Measurements from ENCODE around the gene HYAL1.
A peak's percentile ranks its signal among the peaks of the same experiment; 100 is the strongest.

The HYAL1 gene

DNA sequence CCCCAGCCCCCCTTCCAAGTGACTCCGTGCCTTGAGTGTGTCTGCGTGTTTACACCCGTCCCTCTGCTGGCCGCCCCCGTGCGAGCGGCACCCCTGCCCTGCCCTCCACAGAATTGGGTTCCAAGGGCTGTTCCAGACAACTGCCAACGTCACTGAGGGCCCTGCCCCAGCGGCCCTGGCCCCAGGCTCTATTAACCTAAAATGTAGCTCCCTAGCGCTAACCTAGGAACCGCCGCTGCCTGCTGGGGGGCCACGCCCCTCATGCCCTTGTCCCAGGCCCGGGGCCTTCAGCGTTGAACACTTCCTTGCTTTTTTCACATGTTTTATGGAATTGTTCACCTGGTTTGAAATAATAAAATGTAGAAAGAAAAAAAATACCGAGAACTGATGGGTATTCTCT, 44.4 kb downstream of the HYAL1 start:
- DNase-seq: no peak

DNA sequence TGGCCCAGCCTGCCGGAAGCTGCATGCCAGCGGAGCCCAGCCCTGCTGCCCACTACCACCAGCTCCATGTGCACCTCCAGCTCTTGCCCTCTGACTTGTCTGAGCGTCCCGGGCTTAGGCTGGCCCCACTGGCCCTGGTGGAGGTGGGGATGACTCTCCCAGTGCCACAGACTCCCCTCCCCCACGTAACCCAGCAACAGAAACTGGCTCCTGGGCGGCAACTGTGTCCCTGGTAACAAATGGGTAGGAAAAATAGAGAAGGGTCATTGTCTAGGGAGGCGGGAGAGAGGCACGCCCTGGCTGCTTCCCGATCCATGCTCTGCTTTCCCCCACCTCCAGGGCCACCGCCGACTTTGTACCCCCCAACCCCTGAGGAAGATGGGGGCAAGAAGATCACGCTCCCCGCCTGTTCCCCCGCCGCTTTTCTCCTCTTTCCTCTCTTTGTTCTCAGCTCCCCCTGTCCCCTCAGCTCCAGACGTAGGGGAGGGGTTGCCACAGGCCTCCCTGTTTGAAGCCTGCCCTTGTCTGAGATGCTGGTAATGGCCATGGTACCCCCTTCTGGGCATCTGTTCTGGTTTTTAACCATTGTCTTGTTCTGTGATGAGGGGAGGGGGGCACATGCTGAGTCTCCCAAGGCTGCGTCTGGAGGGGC, 45.2 kb downstream of the HYAL1 start:
- peak; percentile 33 to 73 for DNase-seq

GRCh38 chr3:50256978-50257890, 46.1 kb downstream of the HYAL1 start:
- DNase-seq: peak in 1 of 2 experiments; percentile 45

GRCh38 chr3:50255251-50255615, 48.1 kb downstream of the HYAL1 start:
- DNase-seq: peak in 1 of 2 experiments; percentile 79

GRCh38 chr3:50254577-50255250, 48.7 kb downstream of the HYAL1 start:
- DNase-seq: no peak

DNA sequence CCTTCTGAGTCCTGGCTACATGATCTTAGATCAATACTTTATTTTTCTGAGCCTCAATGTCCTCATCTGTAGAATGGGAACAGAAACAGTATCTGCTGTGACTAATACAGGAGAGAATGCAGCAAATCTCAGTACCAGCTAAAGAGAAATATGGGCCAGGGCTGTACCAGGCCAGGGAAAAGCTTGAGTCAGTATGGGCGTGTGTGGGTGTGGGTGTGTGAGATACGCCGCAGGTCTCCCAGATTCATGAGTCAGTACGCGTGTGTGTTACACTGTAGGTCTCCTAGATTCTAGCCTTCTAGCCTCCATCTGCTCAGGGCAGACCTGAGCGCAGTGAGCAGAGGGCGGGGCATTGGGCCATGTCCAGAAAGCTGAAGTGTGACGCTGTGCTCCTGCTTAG, 52.2 kb downstream of the HYAL1 start:
- no peak for DNase-seq

DNA sequence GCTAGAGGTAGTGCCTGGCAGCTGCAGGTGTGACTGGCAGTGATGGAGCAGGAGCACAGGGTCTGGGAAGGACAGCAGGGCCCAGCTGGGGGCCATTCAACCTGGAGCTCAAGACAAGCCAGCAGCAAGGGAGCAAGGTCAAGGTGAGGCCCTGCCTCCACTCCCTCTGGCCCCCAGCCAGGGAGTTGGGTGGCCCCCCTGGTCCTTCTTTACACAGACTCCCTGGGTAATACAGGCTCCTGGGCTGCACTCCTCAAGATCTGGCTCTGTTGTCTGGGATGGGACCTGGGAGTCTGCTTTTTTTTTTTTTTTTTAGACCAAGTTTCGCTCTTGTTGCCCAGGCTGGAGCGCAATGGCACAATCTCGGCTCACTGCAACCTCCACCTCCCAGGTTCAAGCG, 52.9 kb downstream of the HYAL1 start:
- no peak for DNase-seq
